GM21526 (cell line): ENCODE data around the gene ALDH1B1.

Experiments
- ATAC-seq: cut with Tn5 transposase; IDR thresholded peaks from one replicate; pipeline ENCODE4 v1.9.1; 2021; ENCODE audit warnings: moderate library complexity; ENCODE audit not compliant: unreplicated experiment, low FRiP score

The ALDH1B1 gene

GRCh38 chr9:38436708-38437107 is 44.2 kb downstream of the ALDH1B1 start:
- no peak for ATAC-seq

- no peak for ATAC-seq
Measured at GRCh38 chr9:38437193-38437823, 44.8 kb downstream of the ALDH1B1 start.

GRCh38 chr9:38439291-38439915 is 46.9 kb downstream of the ALDH1B1 start:
- no peak for ATAC-seq

- no peak for ATAC-seq
Measured at GRCh38 chr9:38439916-38440301, 47.4 kb downstream of the ALDH1B1 start.

- no peak for ATAC-seq
Measured at GRCh38 chr9:38440516-38440915, 48.0 kb downstream of the ALDH1B1 start.

- no peak for ATAC-seq
Measured at GRCh38 chr9:38441347-38442085, 49.0 kb downstream of the ALDH1B1 start.

- no peak for ATAC-seq
Measured at GRCh38 chr9:38442473-38443096, 50.1 kb downstream of the ALDH1B1 start.

GRCh38 chr9:38443181-38443580 is 50.7 kb downstream of the ALDH1B1 start:
- no peak for ATAC-seq

GRCh38 chr9:38443597-38443996 is 51.1 kb downstream of the ALDH1B1 start:
- no peak for ATAC-seq

- ATAC-seq, result peak; percentile 81
Measured at GRCh38 chr9:38445154-38446043, 52.9 kb downstream of the ALDH1B1 start.

- ATAC-seq, result no peak
Measured at GRCh38 chr9:38447703-38448102, 55.2 kb downstream of the ALDH1B1 start.
